ENCODE measurements around the gene ATRNL1.

GRCh38 chr10:115941361-115941771 is 848.2 kb downstream of the ATRNL1 start:
- no peak for TF ChIP-seq POLR2A (IDR thresholded peaks at IDR 0.05)
- no peak for TF ChIP-seq CTCF (IDR thresholded peaks at IDR 0.05)
